Neutrophil (primary cell): ENCODE data around the gene CHERP.

Source experiments
- H3K27ac ChIP-seq: fragments of 200-600 bp; sonication (generic); 2 replicates; pipeline ENCODE4 v1.5.1; 2016; ENCODE audit warnings: mild to moderate bottlenecking, moderate library complexity
- H3K27me3 ChIP-seq: fragments of 200-600 bp; sonication (generic); 2 replicates; pipeline ENCODE4 v1.6.0; 2016; ENCODE audit warnings: mild to moderate bottlenecking
- H3K36me3 ChIP-seq: fragments of 200-600 bp; sonication (generic); 2 replicates; pipeline ENCODE4 v1.5.1; 2017
- H3K4me1 ChIP-seq, 2 experiments: fragments of 200-600 bp in 1 of 2; sonication (generic) in 1 of 2; 1 replicate in 1 of 2; 2 replicates in 1 of 2; pipeline versions ENCODE4 v1.5.1 to v1.6.1; 2013 to 2016; ENCODE audit warnings: low read depth in 1 of 2, low read length in 1 of 2, mild to moderate bottlenecking in 1 of 2, moderate library complexity in 1 of 2; ENCODE audit not compliant: control insufficient read depth in 1 of 2, insufficient read depth in 1 of 2
- H3K4me3 ChIP-seq, 2 experiments: fragments of 200-600 bp in 1 of 2; sonication (generic) in 1 of 2; 1 replicate in 1 of 2; 2 replicates in 1 of 2; pipeline ENCODE4 v1.5.1; 2013 to 2016; ENCODE audit warnings: low read depth in 1 of 2, low read length in 1 of 2, mild to moderate bottlenecking in 1 of 2, moderate library complexity in 1 of 2
- H3K9me3 ChIP-seq: fragments of 200-600 bp; sonication (generic); 2 replicates; pipeline ENCODE4 v1.5.1; 2016
- TF ChIP-seq, protein P1 (sequence below): fragments of 200-600 bp; sonication (generic); IDR thresholded peaks from 2 replicates; pipeline ENCODE4 v1.5.1; 2016; ENCODE audit warnings: antibody characterized with exemption

Gene CHERP

DNA sequence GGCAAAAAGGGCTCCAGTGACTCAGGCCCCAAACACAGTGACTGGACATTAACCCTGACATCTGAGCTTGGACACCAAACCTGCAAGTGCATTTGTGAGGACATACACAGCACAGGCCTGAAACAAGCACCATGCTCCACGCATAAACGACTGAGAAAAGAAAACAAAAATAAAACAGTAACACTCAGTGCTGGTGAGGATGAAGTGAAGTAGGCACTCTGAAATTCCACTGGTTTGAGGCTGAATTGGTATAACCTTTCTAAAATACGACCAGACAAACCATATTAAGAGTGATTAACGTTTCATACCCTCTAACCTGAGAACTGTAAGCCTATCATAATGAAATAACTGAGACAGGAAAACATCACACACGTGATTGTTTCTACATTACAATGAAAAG, 24.5 kb upstream of the CHERP start:
- Histone ChIP-seq H3K36me3 (peaks cover 69% of the 10 kb centered on the region), H3K27me3 (no peaks in the 10 kb centered on the region), H3K9me3 (no peaks in the 10 kb centered on the region), H3K4me1 (peaks cover 18 to 25% of the 10 kb centered on the region in 2 experiments), H3K4me3 (peak overlapping the region in 1 of 2 experiments; percentile 26), H3K27ac (peak overlapping the region; percentile 86)
- TF ChIP-seq, protein P1, sequence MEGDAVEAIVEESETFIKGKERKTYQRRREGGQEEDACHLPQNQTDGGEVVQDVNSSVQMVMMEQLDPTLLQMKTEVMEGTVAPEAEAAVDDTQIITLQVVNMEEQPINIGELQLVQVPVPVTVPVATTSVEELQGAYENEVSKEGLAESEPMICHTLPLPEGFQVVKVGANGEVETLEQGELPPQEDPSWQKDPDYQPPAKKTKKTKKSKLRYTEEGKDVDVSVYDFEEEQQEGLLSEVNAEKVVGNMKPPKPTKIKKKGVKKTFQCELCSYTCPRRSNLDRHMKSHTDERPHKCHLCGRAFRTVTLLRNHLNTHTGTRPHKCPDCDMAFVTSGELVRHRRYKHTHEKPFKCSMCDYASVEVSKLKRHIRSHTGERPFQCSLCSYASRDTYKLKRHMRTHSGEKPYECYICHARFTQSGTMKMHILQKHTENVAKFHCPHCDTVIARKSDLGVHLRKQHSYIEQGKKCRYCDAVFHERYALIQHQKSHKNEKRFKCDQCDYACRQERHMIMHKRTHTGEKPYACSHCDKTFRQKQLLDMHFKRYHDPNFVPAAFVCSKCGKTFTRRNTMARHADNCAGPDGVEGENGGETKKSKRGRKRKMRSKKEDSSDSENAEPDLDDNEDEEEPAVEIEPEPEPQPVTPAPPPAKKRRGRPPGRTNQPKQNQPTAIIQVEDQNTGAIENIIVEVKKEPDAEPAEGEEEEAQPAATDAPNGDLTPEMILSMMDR = no peak

DNA sequence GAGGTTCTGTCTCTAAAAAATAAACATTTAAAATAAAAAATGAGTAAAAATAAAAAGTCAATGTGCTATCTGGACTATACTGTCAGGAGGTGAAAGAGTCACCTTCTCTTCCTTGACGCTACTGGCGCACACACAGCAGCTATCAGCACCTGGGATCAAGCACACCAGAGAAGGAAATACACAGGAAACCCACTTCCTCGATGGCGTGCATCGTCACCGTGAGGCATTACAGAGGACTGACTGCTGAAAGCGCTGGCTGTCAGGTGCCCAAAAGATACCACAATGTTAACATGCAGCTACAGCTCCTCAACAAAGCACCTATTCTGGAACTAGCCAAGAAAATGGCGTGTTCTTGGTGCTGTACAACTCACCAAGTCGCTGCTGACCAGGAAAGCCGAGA, 23.9 kb upstream of the CHERP start:
- no peaks in the 10 kb centered on the region for H3K27me3 ChIP-seq
- H3K9me3 ChIP-seq = no peaks in the 10 kb centered on the region
- H3K4me3 ChIP-seq = peak overlapping the region in 1 of 2 experiments; percentile 26
- H3K27ac ChIP-seq = peak overlapping the region; percentile 86
- H3K4me1 ChIP-seq = peaks cover 12 to 19% of the 10 kb centered on the region in 2 experiments
- TF ChIP-seq, protein P1 = no peak
- H3K36me3 ChIP-seq = peaks cover 74% of the 10 kb centered on the region

DNA sequence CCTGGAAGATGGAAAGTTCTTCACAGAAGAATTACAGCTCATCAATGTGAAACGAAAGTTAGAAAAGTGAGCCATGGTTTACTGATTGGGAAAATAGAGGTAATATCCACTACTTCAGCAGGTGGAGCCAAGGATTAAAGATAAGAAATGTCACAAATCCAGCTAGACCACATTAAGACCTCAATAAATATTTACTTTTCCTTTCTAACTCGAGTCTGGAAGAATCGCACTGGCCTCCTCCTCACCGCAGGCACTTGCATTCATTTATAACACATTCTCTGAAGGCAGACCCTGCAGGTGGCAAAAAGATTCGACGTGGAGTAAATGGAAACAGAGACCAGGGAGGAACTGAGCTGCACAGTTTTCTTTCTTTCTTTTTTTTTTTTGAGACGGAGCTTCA, 22.6 kb upstream of the CHERP start:
- H3K4me1 ChIP-seq = peaks cover 8 to 11% of the 10 kb centered on the region in 2 experiments
- TF ChIP-seq, protein P1 = no peak

DNA sequence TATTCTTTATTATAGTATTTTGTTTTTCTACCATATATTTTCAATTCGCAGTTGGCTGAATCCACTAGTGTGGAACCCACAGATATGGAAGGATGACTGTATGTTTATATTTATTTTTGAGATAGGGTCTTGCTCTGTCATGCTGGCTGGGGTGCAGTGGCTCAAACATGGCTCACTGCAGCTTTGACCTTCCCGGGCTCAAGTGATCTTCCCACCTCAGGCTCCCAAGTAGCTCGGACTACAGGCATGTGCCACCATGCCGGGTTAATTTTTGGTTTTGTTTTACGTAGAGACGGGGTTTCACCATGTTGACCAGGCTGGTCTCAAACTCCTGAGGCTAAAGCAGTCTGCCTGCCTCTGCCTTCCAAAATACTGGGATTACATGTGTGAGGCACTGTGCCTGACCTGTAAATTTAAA, 20.4 kb upstream of the CHERP start:
- Histone ChIP-seq H3K27ac (no peak overlapping the region), H3K27me3 (no peaks in the 10 kb centered on the region), H3K36me3 (peaks cover 63% of the 10 kb centered on the region), H3K4me3 (no peak overlapping the region), H3K9me3 (no peaks in the 10 kb centered on the region), H3K4me1 (peaks cover 8 to 11% of the 10 kb centered on the region in 2 experiments)
- TF ChIP-seq, protein P1 = no peak

More for the DNA sequence above, 22.6 kb upstream of the CHERP start:
- Histone ChIP-seq H3K27ac (no peak overlapping the region), H3K27me3 (no peaks in the 10 kb centered on the region), H3K4me3 (no peak overlapping the region), H3K9me3 (no peaks in the 10 kb centered on the region), H3K36me3 (peaks cover 71% of the 10 kb centered on the region)

DNA sequence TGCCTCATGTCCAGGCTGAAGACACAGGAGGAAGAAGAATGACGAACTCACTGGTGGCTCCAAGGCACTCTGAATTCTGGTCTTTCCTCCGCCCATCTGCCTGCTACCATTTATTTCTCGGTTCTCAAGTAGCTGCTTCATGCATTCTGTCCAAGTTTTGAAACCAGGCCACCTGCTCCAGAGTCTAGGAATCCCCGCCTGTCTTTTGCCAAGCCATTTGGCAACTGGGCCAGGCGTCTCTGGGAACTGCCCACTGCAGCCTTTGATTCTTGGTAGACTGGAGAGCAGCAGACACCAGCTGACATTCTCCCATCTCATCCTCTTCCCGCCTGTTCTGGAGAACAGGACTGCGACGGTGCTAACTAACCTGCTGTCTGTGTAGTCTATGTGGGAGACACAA, 19.1 kb upstream of the CHERP start:
- H3K9me3 ChIP-seq = no peaks in the 10 kb centered on the region
- H3K36me3 ChIP-seq = peaks cover 69% of the 10 kb centered on the region
- peaks cover 7% of the 10 kb centered on the region in 2 experiments for H3K4me1 ChIP-seq
- TF ChIP-seq, protein P1 = no peak
- no peaks in the 10 kb centered on the region for H3K27me3 ChIP-seq
- H3K27ac ChIP-seq = no peak overlapping the region
- H3K4me3 ChIP-seq = no peak overlapping the region
